ENCODE data around the gene M6PR.

GRCh38 chr12:8950702-8951478, 1.4 kb upstream of the M6PR start:
- TF ChIP-seq CTCF (IDR thresholded peaks at IDR 0.05): no peak
- TF ChIP-seq ZFX (IDR thresholded peaks at IDR 0.05; ENCODE audit: borderline replicate concordance): no peak

Data from 22Rv1 (cell line).